HepG2 (cell line): ENCODE results near the gene ACVR2A.

Source experiments
- CTCF ChIP-seq: sonication (generic); formaldehyde crosslinking; IDR thresholded peaks from 2 replicates; pipeline ENCODE4 v1.5.0; 2020; ENCODE audit warnings: mild to moderate bottlenecking, missing genetic modification reagents, moderate library complexity
- EP300 ChIP-seq, 3 experiments: sonication (generic) in 1 of 3; formaldehyde crosslinking in 1 of 3; IDR thresholded peaks; 2 replicates each; pipeline versions ENCODE4 v1.5.1 to v1.6.1; 2011 to 2020; ENCODE audit warnings: low read depth in 2 of 3, low read length in 2 of 3, borderline replicate concordance in 1 of 3, improper control_type of control experiment in 1 of 3, mild to moderate bottlenecking in 1 of 3, missing genetic modification reagents in 1 of 3, moderate library complexity in 1 of 3
- MXI1 ChIP-seq: IDR thresholded peaks from 3 replicates; pipeline ENCODE4 v1.6.1; 2012; ENCODE audit warnings: low read depth, low read length, inconsistent platforms, borderline replicate concordance
- RELA ChIP-seq: sonication (generic); formaldehyde crosslinking; IDR thresholded peaks from 2 replicates; pipeline ENCODE4 v1.4.0; 2020; ENCODE audit warnings: missing genetic modification reagents
- ZBTB40 ChIP-seq, 2 experiments: fragments of 450-650 bp in 1 of 2; sonication (generic) in 1 of 2; formaldehyde crosslinking in 1 of 2; IDR thresholded peaks; 2 replicates each; pipeline versions ENCODE4 v1.6.1 to v1.8.0; 2016 to 2022; ENCODE audit warnings: antibody characterized with exemption in 1 of 2, mild to moderate bottlenecking in 1 of 2, missing genetic modification reagents in 1 of 2
- ZFP90 ChIP-seq: sonication (generic); formaldehyde crosslinking; IDR thresholded peaks from 2 replicates; pipeline ENCODE4 v1.8.0; 2022; ENCODE audit warnings: missing genetic modification reagents, mild to moderate bottlenecking, inconsistent platforms, borderline replicate concordance
- ZNF18 ChIP-seq: sonication (generic); formaldehyde crosslinking; IDR thresholded peaks from 2 replicates; pipeline ENCODE4 v1.8.0; 2022; ENCODE audit warnings: mild to moderate bottlenecking, missing genetic modification reagents; ENCODE audit not compliant: insufficient replicate concordance

GRCh38 chr2:147937744-147938349 lies 93.0 kb downstream of the ACVR2A start:
- TF ChIP-seq CTCF (CRISPR knock-in tag) (peak; percentile 80), ZFP90 (CRISPR knock-in tag) (no peak), EP300 (IDR thresholded peaks at IDR 0.05; ENCODE audit: low read depth in 2 of 2, low read length in 2 of 2) (no peak), EP300 (CRISPR knock-in tag; IDR thresholded peaks at IDR 0.05; ENCODE audit: borderline replicate concordance) (no peak), RELA (CRISPR knock-in tag) (no peak), ZBTB40 (IDR thresholded peaks at IDR 0.05) (no peak), ZBTB40 (CRISPR knock-in tag; IDR thresholded peaks at IDR 0.05) (no peak), MXI1 (no peak), ZNF18 (CRISPR knock-in tag) (no peak)
